Cerebellar cortex (tissue), 1 donor: ENCODE data around the gene CTAGE1.

ENCODE experiments used
- DNase-seq: peaks from one replicate; pipeline ENCODE4 v3.0.0-alpha.2; 2015; ENCODE audit warnings: low spot score

The CTAGE1 gene

GRCh38 chr18:22391407-22392345 is 26.0 kb downstream of the CTAGE1 start:
- no peak for DNase-seq

DNA sequence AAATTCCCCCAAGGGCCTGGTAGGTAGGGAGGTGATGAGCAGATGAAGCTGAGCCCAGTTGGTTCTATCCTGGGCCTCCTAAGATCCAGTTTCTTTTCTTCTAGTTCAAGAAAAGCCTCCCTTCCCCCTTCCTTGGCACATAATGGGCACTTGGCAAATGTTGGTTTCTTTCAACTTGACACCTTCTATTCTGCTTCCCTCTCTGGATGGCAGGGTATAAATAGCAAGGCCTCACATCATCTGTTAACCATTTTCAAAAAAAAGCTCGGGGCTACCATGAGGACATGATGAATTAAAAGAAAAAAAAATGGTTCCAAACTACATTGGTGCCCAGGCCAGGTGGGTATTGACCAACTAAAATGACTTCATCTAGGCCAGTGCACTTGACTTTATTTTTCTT is 29.9 kb downstream of the CTAGE1 start:
- DNase-seq = no peak

- DNase-seq = no peak
Observed at GRCh38 chr18:22387364-22387763, 30.4 kb downstream of the CTAGE1 start.

- DNase-seq = no peak
Observed at GRCh38 chr18:22385718-22386117, 32.0 kb downstream of the CTAGE1 start.

DNA sequence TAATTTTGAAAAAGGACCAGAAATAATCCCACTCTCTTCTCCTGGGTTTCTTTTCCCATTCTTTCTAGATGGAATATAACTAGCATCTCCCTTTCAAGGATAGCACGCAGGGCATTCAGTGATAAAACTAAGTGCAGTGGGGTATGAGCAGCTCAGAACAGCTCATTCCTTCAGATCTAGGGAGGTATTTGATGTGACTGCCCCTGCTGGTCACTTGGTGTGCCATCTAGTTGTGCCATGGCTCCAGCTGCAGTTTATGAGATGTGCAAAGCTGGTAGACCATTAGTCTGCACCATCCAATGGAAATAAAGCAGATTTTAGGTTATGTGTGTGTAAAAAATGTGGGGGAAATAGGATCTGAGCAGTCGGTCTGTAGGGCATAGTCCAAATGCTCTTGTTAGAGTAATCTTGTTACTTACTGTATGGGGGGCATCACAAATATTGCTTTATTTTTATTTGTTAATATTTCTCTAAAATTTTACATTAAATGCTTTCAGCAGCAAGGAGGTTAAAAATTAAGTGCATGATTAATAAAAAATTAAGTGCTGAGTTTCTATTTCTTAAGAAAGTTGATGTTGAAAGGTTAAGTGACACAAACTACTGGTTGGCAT is 38.9 kb downstream of the CTAGE1 start:
- no peak for DNase-seq

DNA sequence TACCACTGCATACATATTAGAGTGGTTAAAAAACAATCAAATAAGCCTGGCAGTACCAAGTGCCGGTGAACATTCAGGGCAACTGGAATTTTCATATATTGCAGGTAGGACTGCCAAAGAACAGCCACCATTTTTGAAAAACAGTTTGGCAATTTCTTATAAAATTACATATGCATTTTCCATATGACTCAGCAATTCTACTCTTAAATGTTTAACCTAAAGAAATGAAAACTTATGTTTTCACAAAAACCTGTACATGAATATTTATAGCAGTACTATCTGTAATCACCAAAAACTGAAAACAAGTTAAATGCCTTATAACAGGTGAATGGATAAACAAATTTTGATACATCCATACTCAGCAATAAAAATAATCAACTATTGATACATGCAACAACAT is 39.9 kb downstream of the CTAGE1 start:
- no peak for DNase-seq

GRCh38 chr18:22370414-22370813 is 47.3 kb downstream of the CTAGE1 start:
- DNase-seq = no peak

- DNase-seq = no peak
Observed at GRCh38 chr18:22368021-22368420, 49.7 kb downstream of the CTAGE1 start.

DNA sequence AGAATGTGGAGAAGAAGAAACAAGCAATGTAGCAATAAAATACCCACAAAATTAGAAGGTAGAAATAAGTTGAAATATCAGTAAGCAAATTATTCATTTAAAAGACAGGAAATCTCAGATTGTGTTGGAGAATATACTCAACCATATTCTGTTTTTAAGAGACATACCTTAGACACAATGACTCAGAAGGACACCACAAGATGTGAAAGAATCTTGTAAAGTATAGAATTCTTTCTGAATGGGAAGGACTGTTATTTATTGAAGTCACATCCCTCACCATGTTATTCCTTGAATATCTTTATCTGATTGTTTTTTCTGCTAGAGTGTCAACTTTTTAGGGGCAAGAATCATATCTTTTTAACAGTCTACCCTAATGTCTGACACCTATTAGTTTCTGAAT is 50.4 kb downstream of the CTAGE1 start:
- no peak for DNase-seq

DNA sequence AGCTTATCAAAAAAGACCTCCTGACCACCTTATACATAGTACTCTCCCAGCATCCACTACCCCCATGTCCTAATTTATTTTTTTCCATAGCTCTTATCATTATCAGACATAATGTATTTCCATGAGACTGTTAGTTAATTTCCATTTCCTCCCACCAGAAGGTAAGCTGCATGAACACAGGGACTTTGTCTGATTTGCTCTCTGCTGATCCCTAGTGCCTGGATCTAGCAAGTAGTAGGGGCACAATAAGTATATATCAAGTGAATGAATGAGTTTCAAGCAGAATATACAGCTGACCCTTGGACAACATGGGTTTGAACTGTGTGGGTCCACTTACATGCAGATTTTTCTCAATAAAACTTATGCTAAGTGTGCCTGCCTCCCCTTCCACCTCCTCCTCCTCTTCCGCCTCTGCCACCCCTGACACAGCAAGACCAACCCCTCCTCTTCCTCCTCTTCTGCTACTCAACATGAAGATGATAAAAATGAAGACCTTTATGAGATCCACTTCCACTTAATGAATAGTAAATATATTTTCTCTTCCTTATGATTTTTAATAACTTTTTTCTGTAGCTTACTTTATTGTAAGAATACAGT is 53.8 kb downstream of the CTAGE1 start:
- DNase-seq = no peak
